MM.1S (cell line): ENCODE results near the gene STAG1.
A peak's percentile ranks its signal among the peaks of the same experiment; 100 is the strongest.
"Not testable (repeated sequence)": the region's sequence is repeated elsewhere in the genome, so short reads cannot be mapped to it uniquely, and the experiment has no call there.

ENCODE experiments used
- EZH2 ChIP-seq: fragments of 300-600 bp; sonication (generic); optimal IDR thresholded peaks from 2 replicates; pipeline ENCODE3; 2017; ENCODE audit warnings: low read depth, mild to moderate bottlenecking, antibody characterized with exemption, low read length, mixed read lengths
- TF ChIP-seq, protein P1 (sequence below): fragments of 300-600 bp; sonication (generic); IDR thresholded peaks from 2 replicates; pipeline ENCODE4 v1.5.1; 2016; ENCODE audit warnings: antibody characterized with exemption, low read length, mixed read lengths

GRCh38 chr3:136758160-136759102, 6.3 kb upstream of the STAG1 start:
- TF ChIP-seq, protein P1, sequence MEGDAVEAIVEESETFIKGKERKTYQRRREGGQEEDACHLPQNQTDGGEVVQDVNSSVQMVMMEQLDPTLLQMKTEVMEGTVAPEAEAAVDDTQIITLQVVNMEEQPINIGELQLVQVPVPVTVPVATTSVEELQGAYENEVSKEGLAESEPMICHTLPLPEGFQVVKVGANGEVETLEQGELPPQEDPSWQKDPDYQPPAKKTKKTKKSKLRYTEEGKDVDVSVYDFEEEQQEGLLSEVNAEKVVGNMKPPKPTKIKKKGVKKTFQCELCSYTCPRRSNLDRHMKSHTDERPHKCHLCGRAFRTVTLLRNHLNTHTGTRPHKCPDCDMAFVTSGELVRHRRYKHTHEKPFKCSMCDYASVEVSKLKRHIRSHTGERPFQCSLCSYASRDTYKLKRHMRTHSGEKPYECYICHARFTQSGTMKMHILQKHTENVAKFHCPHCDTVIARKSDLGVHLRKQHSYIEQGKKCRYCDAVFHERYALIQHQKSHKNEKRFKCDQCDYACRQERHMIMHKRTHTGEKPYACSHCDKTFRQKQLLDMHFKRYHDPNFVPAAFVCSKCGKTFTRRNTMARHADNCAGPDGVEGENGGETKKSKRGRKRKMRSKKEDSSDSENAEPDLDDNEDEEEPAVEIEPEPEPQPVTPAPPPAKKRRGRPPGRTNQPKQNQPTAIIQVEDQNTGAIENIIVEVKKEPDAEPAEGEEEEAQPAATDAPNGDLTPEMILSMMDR, result peak; percentile 62
- not testable (repeated sequence) for TF ChIP-seq EZH2
